CMK (cell line): ENCODE results near the gene NPFF.
"Not testable (repeated sequence)": the region's sequence is repeated elsewhere in the genome, so short reads cannot be mapped to it uniquely, and the experiment has no call there.

ENCODE experiments used
- DNase-seq: peaks from one replicate; pipeline ENCODE4 v3.0.0-alpha.2; 2010; ENCODE audit warnings: low read depth

Gene NPFF

GRCh38 chr12:53506881-53507602, at the start of gene NPFF:
TSS of gene NPFF (minus strand) at chr12:53507484. CDS start at chr12:53507474, 10 bp downstream.
- no peak for DNase-seq

- no peak for DNase-seq
Measured at GRCh38 chr12:53552361-53553327, 45.4 kb upstream of the NPFF start.

GRCh38 chr12:53551889-53552291, 44.6 kb upstream of the NPFF start:
- DNase-seq: no peak

- no peak for DNase-seq
Measured at GRCh38 chr12:53550595-53550994, 43.3 kb upstream of the NPFF start.

GRCh38 chr12:53550131-53550530, 42.8 kb upstream of the NPFF start:
- not testable (repeated sequence) for DNase-seq

- DNase-seq: not testable (repeated sequence)
Measured at GRCh38 chr12:53548354-53548753, 41.1 kb upstream of the NPFF start.

GRCh38 chr12:53543539-53543938, 36.3 kb upstream of the NPFF start:
- DNase-seq: peak; percentile 7

- DNase-seq: no peak
Measured at GRCh38 chr12:53539526-53539925, 32.2 kb upstream of the NPFF start.

GRCh38 chr12:53538209-53538689, 31.0 kb upstream of the NPFF start:
- no peak for DNase-seq

- no peak for DNase-seq
Measured at GRCh38 chr12:53536962-53537361, 29.7 kb upstream of the NPFF start.

- DNase-seq: no peak
Measured at GRCh38 chr12:53533471-53533870, 26.2 kb upstream of the NPFF start.

- DNase-seq: no peak
Measured at GRCh38 chr12:53532524-53533445, 25.5 kb upstream of the NPFF start.

GRCh38 chr12:53532021-53532420, 24.7 kb upstream of the NPFF start:
- DNase-seq: no peak

- no peak for DNase-seq
Measured at GRCh38 chr12:53530920-53531319, 23.6 kb upstream of the NPFF start.

- no peak for DNase-seq
Measured at GRCh38 chr12:53530061-53530460, 22.8 kb upstream of the NPFF start.

GRCh38 chr12:53524476-53524875, 17.2 kb upstream of the NPFF start:
- no peak for DNase-seq

- no peak for DNase-seq
Measured at GRCh38 chr12:53523131-53523530, 15.8 kb upstream of the NPFF start.

GRCh38 chr12:53518381-53518780, 11.1 kb upstream of the NPFF start:
- no peak for DNase-seq

GRCh38 chr12:53516758-53517455, 9.6 kb upstream of the NPFF start:
- DNase-seq: no peak

- no peak for DNase-seq
Measured at GRCh38 chr12:53515291-53515680, 8.0 kb upstream of the NPFF start.

GRCh38 chr12:53514628-53515290, 7.5 kb upstream of the NPFF start:
- no peak for DNase-seq
